ENCODE results near the gene DHFR.
"Not testable (repeated sequence)": the region's sequence is repeated elsewhere in the genome, so short reads cannot be mapped to it uniquely, and the experiment has no call there.

DHFR gene

GRCh38 chr5:80654391-80655230, at the start of gene DHFR, which contains the start of gene MSH3:
Gene DHFR (minus strand): TSS chr5:80654983. CDS start chr5:80654489, 494 bp downstream.
Gene MSH3 (plus strand): TSS chr5:80654652. CDS start chr5:80654728, 76 bp downstream.
- peak; percentile 76 for DNase-seq (ENCODE audit: low read depth, low spot score)

GRCh38 chr5:80704221-80704620, 49.4 kb upstream of the DHFR start:
- DNase-seq (ENCODE audit: low read depth, low spot score): no peak

GRCh38 chr5:80703747-80704146, 49.0 kb upstream of the DHFR start:
- DNase-seq (ENCODE audit: low read depth, low spot score): no peak

GRCh38 chr5:80703291-80703690, 48.5 kb upstream of the DHFR start:
- no peak for DNase-seq (ENCODE audit: low read depth, low spot score)

DNA sequence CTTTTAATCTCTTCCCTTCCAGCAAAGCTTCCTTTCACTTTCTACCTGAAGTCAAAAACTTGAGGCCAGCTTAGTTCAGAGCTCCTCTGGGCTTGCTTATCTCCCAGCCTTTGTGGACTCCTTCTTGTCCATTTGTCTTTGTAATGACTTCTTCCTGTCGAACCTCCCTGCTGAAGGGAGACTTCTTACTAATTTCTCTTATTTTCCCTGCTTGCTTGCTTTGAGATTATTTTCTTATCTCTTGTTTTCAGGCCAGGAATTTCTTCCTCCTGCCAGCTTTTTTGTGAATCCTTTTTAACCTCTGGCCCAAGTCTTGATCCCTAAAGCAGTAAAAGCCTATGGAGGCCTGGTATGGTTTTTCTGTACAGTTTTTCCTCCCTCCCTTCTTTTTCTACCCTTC, 46.8 kb upstream of the DHFR start:
- DNase-seq (ENCODE audit: low read depth, low spot score): no peak

DNA sequence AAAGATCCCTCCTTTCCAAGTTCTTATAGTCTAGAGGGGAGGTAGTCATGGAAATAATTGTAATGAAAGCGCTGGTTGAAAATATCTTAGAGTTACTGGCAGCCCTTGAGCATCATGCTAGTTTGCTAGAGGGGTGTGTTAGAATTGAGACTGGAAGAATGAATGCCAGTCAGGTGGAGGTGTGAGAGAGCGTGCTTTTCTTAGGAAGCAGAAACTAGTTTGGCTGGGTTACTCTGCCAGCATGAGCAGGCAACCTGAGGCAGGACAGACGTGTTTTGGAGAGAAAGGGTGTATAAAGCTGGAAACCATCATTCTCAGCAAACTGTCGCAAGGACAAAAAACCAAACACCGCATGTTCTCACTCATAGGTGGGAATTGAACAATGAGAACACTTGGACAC, 43.6 kb upstream of the DHFR start:
- no peak for DNase-seq (ENCODE audit: low read depth, low spot score)

DNA sequence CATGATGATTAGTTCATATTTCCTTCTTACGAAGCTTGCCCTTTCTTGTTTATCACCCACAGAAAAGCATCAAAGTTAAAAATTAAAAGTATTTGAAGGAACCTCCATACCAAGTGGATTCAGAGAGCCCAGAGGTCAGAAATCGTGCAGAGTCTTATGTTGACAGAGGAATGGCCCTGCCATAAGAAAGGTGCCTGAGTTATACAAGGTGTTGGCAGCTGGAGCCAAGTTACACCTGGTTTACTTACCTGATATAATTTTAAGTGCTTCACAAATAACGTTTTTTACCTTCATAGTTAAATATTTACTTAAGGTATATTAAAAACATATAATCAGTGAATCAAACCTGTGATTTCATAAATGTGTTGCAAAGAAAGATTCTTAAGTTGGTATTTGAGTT, 42.3 kb upstream of the DHFR start:
- no peak for DNase-seq (ENCODE audit: low read depth, low spot score)

- no peak for DNase-seq (ENCODE audit: low read depth, low spot score)
Observed at GRCh38 chr5:80696450-80696849, 41.7 kb upstream of the DHFR start.

GRCh38 chr5:80695666-80696065, 40.9 kb upstream of the DHFR start:
- DNase-seq (ENCODE audit: low read depth, low spot score): no peak

- DNase-seq (ENCODE audit: low read depth, low spot score): no peak
Observed at GRCh38 chr5:80689627-80690026, 34.8 kb upstream of the DHFR start.

DNA sequence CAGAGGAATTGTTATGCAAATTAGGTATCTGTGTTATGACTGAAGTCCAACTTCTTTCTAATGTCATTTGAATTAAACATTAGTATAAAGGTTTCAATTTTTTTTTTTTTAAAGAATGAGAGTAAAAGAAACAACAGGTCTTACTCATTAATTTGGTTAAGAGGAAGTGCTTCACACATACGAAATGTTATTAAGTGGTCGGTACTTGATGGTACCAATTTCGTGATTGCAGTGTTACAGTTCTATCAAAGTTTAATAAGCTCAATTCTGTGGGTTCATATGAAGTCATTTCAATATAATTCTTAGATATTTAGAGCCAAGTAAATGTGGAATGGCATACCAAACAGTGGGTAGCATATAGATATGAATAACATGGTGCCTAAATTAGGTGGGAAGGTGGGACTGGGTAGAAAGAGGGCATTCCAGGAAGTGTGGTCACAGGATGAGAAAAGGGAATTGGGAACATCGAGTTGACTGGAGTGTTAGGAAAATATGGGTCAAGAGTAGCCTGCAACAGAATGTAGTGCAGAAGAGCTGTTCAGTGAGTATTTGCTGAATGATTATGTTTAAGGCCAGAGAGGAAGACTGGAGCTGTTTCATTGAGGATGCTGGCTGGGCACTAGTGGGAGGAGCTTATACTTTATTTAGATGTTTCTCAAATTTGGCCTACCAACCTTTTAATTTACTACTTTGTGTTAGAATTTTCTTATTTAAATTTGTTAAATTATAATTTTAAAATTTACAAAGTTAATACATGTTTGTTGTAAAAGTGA, 34.1 kb upstream of the DHFR start:
- no peak for DNase-seq (ENCODE audit: low read depth, low spot score)

- DNase-seq (ENCODE audit: low read depth, low spot score): no peak
Observed at GRCh38 chr5:80686757-80687156, 32.0 kb upstream of the DHFR start.

GRCh38 chr5:80676706-80677105, 21.9 kb upstream of the DHFR start:
- DNase-seq (ENCODE audit: low read depth, low spot score): no peak

GRCh38 chr5:80672140-80672736, 17.5 kb upstream of the DHFR start:
- peak; percentile 57 for DNase-seq (ENCODE audit: low read depth, low spot score)

GRCh38 chr5:80668016-80668969, 13.5 kb upstream of the DHFR start:
- no peak for DNase-seq (ENCODE audit: low read depth, low spot score)

DNA sequence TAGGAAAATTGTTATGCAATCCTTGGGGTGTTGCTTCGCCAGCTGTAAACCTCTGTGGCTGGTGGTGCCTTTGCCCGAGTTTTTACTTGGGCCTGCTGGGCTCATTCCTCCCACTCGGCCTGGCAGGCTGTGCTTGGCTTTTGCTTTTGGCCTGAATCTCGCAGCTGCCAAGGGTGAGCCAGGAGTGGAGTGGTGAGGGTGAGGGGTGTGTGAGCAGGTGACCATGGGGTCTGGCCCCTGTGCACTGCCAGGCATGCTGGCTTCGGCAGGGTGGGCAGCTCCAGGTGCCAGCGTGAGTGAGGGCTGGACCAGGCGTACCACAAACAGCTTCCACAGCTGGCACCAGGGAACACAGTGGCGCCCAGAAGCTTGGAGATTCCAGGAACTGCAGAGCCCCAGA, 12.6 kb upstream of the DHFR start:
- no peak for DNase-seq (ENCODE audit: low read depth, low spot score)

- DNase-seq (ENCODE audit: low read depth, low spot score): no peak
Observed at GRCh38 chr5:80665057-80665456, 10.3 kb upstream of the DHFR start.

DNA sequence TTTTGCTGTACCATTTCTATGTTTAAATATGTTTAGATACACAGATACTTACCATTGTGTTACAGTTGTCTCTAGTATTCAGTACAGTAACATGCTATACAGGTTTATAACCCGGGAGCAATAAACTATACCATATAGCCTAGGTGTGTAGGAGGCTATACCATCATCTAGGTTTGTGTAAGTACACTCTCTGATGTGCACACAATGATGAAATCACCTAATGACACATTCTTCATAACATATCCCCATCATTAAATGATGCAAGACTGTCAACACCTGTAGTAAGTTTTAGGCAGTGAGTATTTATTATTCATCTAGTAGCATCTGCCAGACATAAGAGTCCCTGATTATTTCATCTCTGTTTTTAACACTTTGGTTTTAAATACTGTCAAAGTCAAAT, 7.3 kb upstream of the DHFR start:
- DNase-seq (ENCODE audit: low read depth, low spot score): no peak

DNA sequence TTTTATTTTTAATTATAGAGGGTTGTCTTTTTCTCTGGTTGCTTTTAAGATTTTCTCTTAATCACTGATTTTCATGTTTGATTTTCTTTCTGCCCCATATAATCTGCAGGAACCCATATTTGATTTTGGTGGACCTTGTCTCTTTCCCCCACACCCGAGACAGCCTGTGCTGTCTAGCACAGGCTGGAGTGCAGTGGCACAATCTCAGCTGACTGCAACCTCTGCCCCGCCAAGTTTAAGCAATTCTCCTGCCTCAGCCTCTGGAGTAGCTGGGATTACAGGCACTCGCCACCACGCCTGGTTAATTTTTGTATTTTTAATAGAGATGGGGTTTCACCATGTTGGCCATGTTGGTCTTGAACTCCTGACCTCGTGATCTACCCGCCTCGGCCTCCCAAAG, 5.9 kb upstream of the DHFR start:
- not testable (repeated sequence) for DNase-seq (ENCODE audit: low read depth, low spot score)

DNA sequence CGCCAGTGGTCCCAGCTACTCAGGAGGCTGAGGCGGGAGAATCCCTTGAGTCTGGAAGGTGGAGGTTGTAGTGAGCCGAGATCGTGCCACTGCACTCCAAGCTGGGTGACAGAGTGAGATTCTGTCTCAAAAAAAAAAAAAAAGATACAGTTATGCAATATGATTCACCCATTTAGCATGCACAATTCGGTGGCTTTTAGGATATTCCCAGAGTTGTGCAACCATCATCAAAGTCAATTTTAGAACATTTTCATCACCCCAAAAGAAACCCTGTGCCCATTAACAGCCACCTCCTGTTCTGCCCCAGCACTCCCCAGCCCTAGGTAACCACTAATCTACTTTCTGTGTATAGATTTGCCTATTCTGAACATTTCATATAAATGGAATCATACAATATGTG, 4.3 kb upstream of the DHFR start:
- DNase-seq (ENCODE audit: low read depth, low spot score): no peak

- DNase-seq (ENCODE audit: low read depth, low spot score): no peak
Observed at GRCh38 chr5:80656425-80656824, 1.6 kb upstream of the DHFR start.
